LNCaP clone FGC (cell line): ENCODE results near the gene NMT1.

ENCODE experiments used
- DNase-seq: peaks from one replicate; pipeline ENCODE4 v3.0.0-alpha.2; 2011; ENCODE audit warnings: low read depth
- H3K4me3 ChIP-seq: 2 replicates; pipeline ENCODE4 v1.5.1; 2011; ENCODE audit warnings: mild to moderate bottlenecking, low read depth, low read length, control low read depth
- CTCF ChIP-seq: IDR thresholded peaks from 2 replicates; pipeline ENCODE4 v1.5.1; 2012; ENCODE audit warnings: mild to moderate bottlenecking; ENCODE audit not compliant: control insufficient read depth, insufficient read depth; ENCODE audit errors: extremely low read depth

Gene NMT1

GRCh38 chr17:45155029-45155428, 93.9 kb downstream of the NMT1 start:
- TF ChIP-seq CTCF, result no peak
- H3K4me3 ChIP-seq, result no peak overlapping the region
- no peak for DNase-seq

GRCh38 chr17:45155483-45155882, 94.4 kb downstream of the NMT1 start:
- no peak overlapping the region for H3K4me3 ChIP-seq
- TF ChIP-seq CTCF, result no peak
- no peak for DNase-seq

GRCh38 chr17:45156242-45156641, 95.1 kb downstream of the NMT1 start:
- no peak for TF ChIP-seq CTCF
- no peak overlapping the region for H3K4me3 ChIP-seq
- no peak for DNase-seq
